HG03520 (cell line): ENCODE data around the gene C10orf120.

ENCODE experiments used
- ATAC-seq: cut with Tn5 transposase; IDR thresholded peaks from one replicate; pipeline ENCODE4 v1.9.1; 2021; ENCODE audit warnings: mild to moderate bottlenecking, moderate library complexity; ENCODE audit not compliant: unreplicated experiment

Gene C10orf120

DNA sequence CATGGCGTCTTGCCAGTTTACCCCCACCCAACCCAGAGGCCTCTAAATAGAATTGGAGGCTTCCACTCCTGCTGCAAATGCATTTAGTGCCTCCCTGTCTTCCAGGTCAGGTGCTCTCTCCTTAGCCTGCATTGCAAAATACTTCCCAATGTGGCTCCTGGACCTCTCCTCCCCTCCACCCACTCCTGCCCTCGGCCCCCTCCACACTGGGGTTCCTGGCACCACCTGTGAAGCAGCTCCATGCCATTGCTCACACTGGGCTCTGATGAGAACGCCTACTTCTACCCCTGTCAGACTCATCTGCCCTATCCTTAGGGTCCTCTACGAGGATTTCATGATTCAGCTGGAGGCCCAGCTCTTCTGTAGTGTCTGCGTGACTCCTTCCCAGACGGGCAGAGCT, 37.4 kb downstream of the C10orf120 start:
- no peak for ATAC-seq

DNA sequence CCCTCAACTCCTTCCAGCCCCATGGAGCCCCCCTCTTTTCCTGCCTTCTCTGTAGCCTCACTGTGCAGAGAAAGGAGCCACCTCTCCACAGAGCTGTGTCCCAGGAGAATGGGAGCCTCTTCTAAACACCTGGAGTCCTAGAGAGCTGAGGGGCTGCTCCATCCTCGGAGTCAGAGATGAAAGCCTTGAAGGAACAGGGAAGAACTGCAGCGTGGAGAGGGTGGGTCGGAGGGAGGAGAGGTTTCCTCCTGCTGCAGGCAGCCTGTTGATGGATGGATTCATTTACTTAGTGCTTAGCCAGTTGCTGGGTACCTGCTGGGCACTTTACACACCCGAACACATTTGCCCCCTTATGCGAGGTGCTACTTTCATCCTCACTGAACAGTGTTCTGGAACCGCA, 39.0 kb downstream of the C10orf120 start:
- ATAC-seq: no peak

DNA sequence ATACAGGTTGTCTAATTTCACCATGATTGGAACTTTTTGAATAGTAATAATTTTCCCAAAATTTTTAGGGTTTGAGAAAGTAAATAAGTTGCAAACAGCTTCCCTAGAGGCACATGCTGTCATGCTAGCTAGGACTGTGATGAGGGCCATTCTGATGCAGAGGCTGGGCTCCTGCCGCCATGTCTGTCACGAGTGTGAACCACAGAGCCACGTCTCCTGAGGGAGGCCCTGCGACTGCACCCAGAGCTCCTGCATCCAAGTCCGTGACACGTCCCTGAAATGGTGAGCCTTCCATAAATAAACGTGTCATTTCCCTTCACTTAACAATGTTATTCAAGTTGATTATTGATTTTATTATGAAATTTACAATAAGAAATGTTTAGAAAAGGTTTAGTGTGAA, 40.0 kb downstream of the C10orf120 start:
- no peak for ATAC-seq

GRCh38 chr10:122659126-122659525, 40.5 kb downstream of the C10orf120 start:
- ATAC-seq: no peak

- no peak for ATAC-seq
Observed at GRCh38 chr10:122658356-122659049, 41.1 kb downstream of the C10orf120 start.

DNA sequence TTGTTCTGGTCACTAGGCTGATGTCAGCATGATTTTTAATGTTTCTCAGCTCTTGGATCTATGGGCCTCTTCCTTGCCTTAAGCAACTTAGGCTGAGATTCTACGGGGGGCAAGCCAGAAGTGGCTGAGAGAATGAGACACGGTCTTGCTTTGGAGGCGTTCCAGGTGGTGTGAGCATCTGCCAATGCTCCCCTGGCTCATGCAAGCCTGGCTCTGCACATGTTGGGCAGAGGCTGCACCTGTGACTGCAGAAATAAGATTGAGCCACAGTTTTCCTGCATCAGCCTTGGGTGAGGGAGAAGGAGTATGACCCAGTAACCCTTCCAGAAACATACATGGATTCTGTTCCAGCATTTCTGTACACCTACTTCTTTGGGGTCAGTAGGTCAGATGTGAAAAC, 41.9 kb downstream of the C10orf120 start:
- ATAC-seq: no peak

GRCh38 chr10:122657255-122657654, 42.4 kb downstream of the C10orf120 start:
- no peak for ATAC-seq

GRCh38 chr10:122656741-122657140, 42.9 kb downstream of the C10orf120 start:
- ATAC-seq: no peak

DNA sequence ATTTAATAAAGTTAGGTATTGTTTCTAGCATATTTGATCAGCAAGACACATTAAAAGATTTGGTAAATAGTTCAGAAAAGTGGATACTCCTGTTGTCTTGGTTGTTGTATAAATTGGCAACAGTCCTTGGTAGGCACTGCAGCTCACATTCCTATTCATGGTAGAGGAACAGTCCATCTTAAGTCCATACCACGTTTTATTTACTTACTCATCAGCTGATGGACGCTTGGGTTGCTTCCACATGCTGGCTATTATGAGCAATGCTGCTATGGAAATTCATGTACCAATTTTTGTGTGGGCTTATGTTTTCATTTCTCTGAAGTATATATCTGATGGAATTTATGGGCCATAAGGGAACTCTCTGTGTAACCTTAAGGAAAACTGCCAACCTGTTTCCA, 43.3 kb downstream of the C10orf120 start:
- ATAC-seq: no peak

- no peak for ATAC-seq
Observed at GRCh38 chr10:122655524-122656307, 43.9 kb downstream of the C10orf120 start.

DNA sequence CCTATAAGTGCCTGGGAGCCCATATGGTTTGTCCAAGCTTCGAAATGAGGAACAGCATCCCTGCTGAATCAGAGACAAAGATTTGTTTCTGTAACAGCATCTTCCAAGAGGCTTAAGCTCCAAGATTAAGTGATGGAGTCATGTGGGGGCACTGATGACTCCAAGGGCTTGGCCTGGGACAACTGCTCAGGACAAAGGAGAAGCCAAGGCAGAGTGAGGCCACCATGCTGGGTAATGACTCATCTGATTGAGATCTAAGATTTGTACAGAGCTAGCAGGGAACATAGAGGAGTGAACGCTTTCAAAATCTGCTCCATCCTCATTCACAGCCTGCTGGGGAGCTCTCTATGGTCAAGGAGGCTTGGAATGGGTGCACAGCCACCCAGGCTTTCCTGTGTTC, 49.3 kb downstream of the C10orf120 start:
- ATAC-seq: no peak

DNA sequence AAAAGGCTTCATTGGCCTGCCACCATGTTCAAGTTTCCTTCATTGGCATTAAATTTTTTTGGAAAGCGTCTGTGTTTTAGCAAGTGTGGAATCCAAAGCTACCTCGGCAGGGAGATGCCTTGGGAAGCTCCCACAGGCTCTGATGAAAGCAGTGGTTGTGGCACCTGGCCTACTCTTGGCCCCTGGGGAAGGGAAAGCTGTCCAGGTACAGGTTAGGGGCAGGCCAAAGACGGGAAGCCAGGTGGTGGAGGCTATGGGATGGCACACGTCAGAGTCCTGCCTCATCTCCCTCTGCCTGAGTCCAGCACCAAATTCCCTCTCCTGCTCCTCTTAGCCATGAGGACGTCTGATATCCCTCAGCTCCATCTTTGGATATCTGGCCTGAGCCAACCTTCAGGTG, 49.7 kb downstream of the C10orf120 start:
- no peak for ATAC-seq

GRCh38 chr10:122648599-122649428, 50.8 kb downstream of the C10orf120 start:
- ATAC-seq: no peak
